Measurements from ENCODE around the gene DXO.

- TF ChIP-seq CTCF (IDR thresholded peaks at IDR 0.05; ENCODE audit: borderline replicate concordance, extremely low read depth, low read length, poor library complexity, severe bottlenecking) (no peak), EZH2 (IDR thresholded peaks at IDR 0.05; ENCODE audit: borderline replicate concordance, low read depth, low read length, severe bottlenecking) (no peak)
These were observed 502 bp downstream of the DXO start for GRCh38 chr6:31971279-31971992.
